ENCODE results near the gene MYL5. TPM values are rescaled to one million over a fixed set of nuclear protein-coding genes. Genes with fewer than 3 reads are reported as not detected.

Gene MYL5
- polyA plus RNA-seq, 2 of the 4 experiments (the other 2 are of a cell fraction), result 8.0 to 8.3 TPM

GRCh38 chr4:664713-665231, 9.6 kb upstream of the MYL5 start (continued):
- TF ChIP-seq RARB (CRISPR knock-in tag; IDR thresholded peaks at IDR 0.05) (no peak), HOXB5 (CRISPR knock-in tag; IDR thresholded peaks at IDR 0.05) (no peak), ELK1 (IDR thresholded peaks at IDR 0.05; ENCODE audit: low read depth, low read length) (no peak), NR3C1 (IDR thresholded peaks at IDR 0.05) (no peak)

GRCh38 chr4:665381-665750, 9.0 kb upstream of the MYL5 start:
- H3K9me3 ChIP-seq, result no peaks in the 10 kb centered on the region; the same call in 2 of the 3 replicates
- H3K4me2 ChIP-seq, result no peak overlapping the region
- H3K4me3 ChIP-seq, result no peak overlapping the region
- DNase-seq (ENCODE audit: low read depth in 1 of 2, low spot score in 1 of 2) (no peak), FAIRE-seq (no peak), ATAC-seq (no peak)
- POLR2A ChIA-PET, result interaction anchor here (1.5 kb wide), 1 partner anchor 9 kb away, joined by 4 read pairs; the partner anchor contains the start of genes ATP5ME and MYL5
- CTCF ChIA-PET, result no interaction called here
- H3K27ac ChIP-seq, result no peak overlapping the region
- H3K4me1 ChIP-seq, result no peaks in the 10 kb centered on the region
- whole genome bisulfite sequencing (ENCODE audit: missing lambda C conversion rate), result 40% methylated on average over 1 of the region's 12 CpGs
- TF ChIP-seq CTCF (IDR thresholded peaks at IDR 0.05), result no peak
- no peak for TF ChIP-seq EHMT2 (IDR thresholded peaks at IDR 0.05; ENCODE audit: low read depth)
- TF ChIP-seq RFX5 (IDR thresholded peaks at IDR 0.05), result no peak
- TF ChIP-seq JUNB (IDR thresholded peaks at IDR 0.05), result no peak
- no peak for TF ChIP-seq TFCP2L1 (CRISPR knock-in tag; IDR thresholded peaks at IDR 0.05)
- TF ChIP-seq TP53 (CRISPR knock-in tag; IDR thresholded peaks at IDR 0.05), result no peak
- no peak for TF ChIP-seq NPAS2 (CRISPR knock-in tag; IDR thresholded peaks at IDR 0.05; ENCODE audit: borderline replicate concordance)
- TF ChIP-seq KDM5A (IDR thresholded peaks at IDR 0.05), result no peak

GRCh38 chr4:665751-666435, 8.4 kb upstream of the MYL5 start:
- H3K4me1 ChIP-seq, result no peaks in the 10 kb centered on the region
- H3K4me3 ChIP-seq, result no peak overlapping the region
- ATAC-seq, result peak; percentile 53 to 54; a peak in 5 of 6 replicates
- WGBS (ENCODE audit: missing lambda C conversion rate), result 52% methylated on average over 3 of the region's 22 CpGs
- no peaks in the 10 kb centered on the region for H3K9me3 ChIP-seq
- CTCF ChIA-PET, result no interaction called here
- H3K4me2 ChIP-seq, result no peak overlapping the region
- no peak for TF ChIP-seq RCOR1 (IDR thresholded peaks at IDR 0.05; ENCODE audit: low read depth, low read length)
- TF ChIP-seq HMGXB4 (CRISPR knock-in tag; IDR thresholded peaks at IDR 0.05; ENCODE audit: borderline replicate concordance), result no peak
- TF ChIP-seq ZFP36 (IDR thresholded peaks at IDR 0.05; ENCODE audit: borderline replicate concordance, partially characterized antibody), result no peak
- no peak for TF ChIP-seq JUN (IDR thresholded peaks at IDR 0.05)
- no peak for TF ChIP-seq POLR2A (IDR thresholded peaks at IDR 0.05; ENCODE audit: low read length)
- no peak for TF ChIP-seq ATOH8 (CRISPR knock-in tag; IDR thresholded peaks at IDR 0.05; ENCODE audit: low read depth)
- TF ChIP-seq KDM1A (IDR thresholded peaks at IDR 0.05; ENCODE audit: low read depth), result no peak
- no peak for TF ChIP-seq TP53 (CRISPR knock-in tag; IDR thresholded peaks at IDR 0.05)
- TF ChIP-seq KDM5A (IDR thresholded peaks at IDR 0.05), result no peak
- TF ChIP-seq GATA3 (IDR thresholded peaks at IDR 0.05; ENCODE audit: borderline replicate concordance), result no peak
- no peak for TF ChIP-seq USF2 (IDR thresholded peaks at IDR 0.05)
- no peak for TF ChIP-seq HOXB5 (CRISPR knock-in tag; IDR thresholded peaks at IDR 0.05)
- TF ChIP-seq RAD21 (conservative IDR thresholded peaks at IDR 0.05 in 1 of 2, IDR thresholded peaks at IDR 0.05 in 1 of 2), result no peak
- no peak for TF ChIP-seq JUNB (IDR thresholded peaks at IDR 0.05)
- no peak for TF ChIP-seq EHF (CRISPR knock-in tag; IDR thresholded peaks at IDR 0.05)
- no peak for TF ChIP-seq HOXA7 (CRISPR knock-in tag; IDR thresholded peaks at IDR 0.05)
- TF ChIP-seq POLR2AphosphoS2 (conservative IDR thresholded peaks at IDR 0.05; ENCODE audit: low read length), result no peak
- TF ChIP-seq, protein P1, sequence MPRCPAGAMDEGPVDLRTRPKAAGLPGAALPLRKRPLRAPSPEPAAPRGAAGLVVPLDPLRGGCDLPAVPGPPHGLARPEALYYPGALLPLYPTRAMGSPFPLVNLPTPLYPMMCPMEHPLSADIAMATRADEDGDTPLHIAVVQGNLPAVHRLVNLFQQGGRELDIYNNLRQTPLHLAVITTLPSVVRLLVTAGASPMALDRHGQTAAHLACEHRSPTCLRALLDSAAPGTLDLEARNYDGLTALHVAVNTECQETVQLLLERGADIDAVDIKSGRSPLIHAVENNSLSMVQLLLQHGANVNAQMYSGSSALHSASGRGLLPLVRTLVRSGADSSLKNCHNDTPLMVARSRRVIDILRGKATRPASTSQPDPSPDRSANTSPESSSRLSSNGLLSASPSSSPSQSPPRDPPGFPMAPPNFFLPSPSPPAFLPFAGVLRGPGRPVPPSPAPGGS (IDR thresholded peaks at IDR 0.05), result no peak
- POLR2A ChIA-PET, result no interaction called here
- no peak for FAIRE-seq
- no peak for DNase-seq (ENCODE audit: low read depth in 1 of 2, low spot score in 1 of 2)
- no peak overlapping the region for H3K27ac ChIP-seq
